Epithelial cell of esophagus (primary cell): ENCODE data around the gene EIF2B1.

Experiments
- DNase-seq: peaks from one replicate; pipeline ENCODE4 v3.0.0; 2010; ENCODE audit warnings: low read depth
- H3K4me3 ChIP-seq: 2 replicates; pipeline ENCODE4 v1.5.1; 2011; ENCODE audit warnings: mild to moderate bottlenecking, low read length, control low read depth
- CTCF ChIP-seq: IDR thresholded peaks from 2 replicates; pipeline ENCODE4 v1.5.1; 2011; ENCODE audit warnings: low read depth, mild to moderate bottlenecking, low read length, control low read depth, inconsistent platforms; ENCODE audit not compliant: insufficient read depth; ENCODE audit errors: missing control alignments

EIF2B1 gene

GRCh38 chr12:123654129-123654701 lies 20.7 kb upstream of the EIF2B1 start:
- DNase-seq: no peak
- no peak overlapping the region for H3K4me3 ChIP-seq
- TF ChIP-seq CTCF: no peak

GRCh38 chr12:123648401-123648800 lies 14.9 kb upstream of the EIF2B1 start:
- DNase-seq: no peak
- no peak overlapping the region for H3K4me3 ChIP-seq

DNA sequence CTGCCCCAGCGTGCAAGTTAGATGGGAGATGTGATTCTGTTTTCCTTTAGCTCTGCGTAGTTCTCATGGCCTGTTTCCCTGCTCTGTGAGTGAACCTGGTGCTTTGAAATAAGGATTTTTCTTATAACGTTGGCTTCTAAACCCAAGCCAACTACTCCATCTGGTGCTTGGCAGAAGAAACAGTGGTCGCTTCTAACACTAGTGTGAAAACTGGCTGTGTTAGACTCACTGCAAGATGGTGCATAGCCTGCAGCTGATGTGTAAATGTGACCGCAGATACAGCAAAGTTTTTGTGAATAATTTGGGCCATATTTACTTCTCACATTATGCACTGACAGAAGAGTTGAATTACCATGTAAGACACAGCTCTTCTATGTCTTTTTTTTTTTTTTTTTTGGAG lies 12.4 kb upstream of the EIF2B1 start:
- no peak for TF ChIP-seq CTCF
- DNase-seq: no peak
- H3K4me3 ChIP-seq: no peak overlapping the region

More at GRCh38 chr12:123648401-123648800, 14.9 kb upstream of the EIF2B1 start:
- no peak for TF ChIP-seq CTCF

GRCh38 chr12:123645380-123645779 lies 11.9 kb upstream of the EIF2B1 start:
- TF ChIP-seq CTCF: no peak
- no peak for DNase-seq
- no peak overlapping the region for H3K4me3 ChIP-seq

DNA sequence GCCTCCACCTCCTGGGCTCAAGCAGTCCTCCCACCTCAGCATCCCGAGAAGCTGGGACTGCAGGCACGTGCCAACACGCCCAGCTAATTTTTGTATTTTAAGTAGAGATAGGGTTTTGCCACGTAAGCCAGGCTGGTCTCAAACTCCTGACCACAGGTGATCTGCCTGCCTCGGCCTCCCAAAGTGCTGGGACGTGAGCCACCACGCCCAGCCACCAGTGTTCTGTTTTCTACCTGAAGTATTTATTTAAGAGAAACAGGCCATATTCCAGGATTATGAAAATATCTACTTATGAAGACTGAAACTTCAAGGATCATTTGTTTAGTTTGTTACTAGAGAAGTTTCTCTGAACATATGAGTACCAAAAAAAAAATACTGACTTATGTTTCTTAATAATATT lies 10.4 kb upstream of the EIF2B1 start:
- DNase-seq: peak; percentile 16
- TF ChIP-seq CTCF: no peak
- no peak overlapping the region for H3K4me3 ChIP-seq

GRCh38 chr12:123634142-123634561 lies 666 bp upstream of the EIF2B1 start:
- TF ChIP-seq CTCF: no peak
- peak overlapping the region; percentile 62 for H3K4me3 ChIP-seq
- no peak for DNase-seq
